Panc1 (cell line): ENCODE results near the gene APLF. TPM values are rescaled to one million over a fixed set of nuclear protein-coding genes. Genes with fewer than 3 reads are reported as not detected.

Source experiments
- ATAC-seq: fragments of 200-7000 bp; cut with Tn5 transposase; 2 replicates; pipeline ENCODE4 v1.9.1; 2020; ENCODE audit warnings: mild to moderate bottlenecking, moderate library complexity
- BruUV-seq: library from RNA; stranded (reverse); fragments of 400-500 nt; replicated peaks from 2 replicates; lab custom pipeline; 2021; lab: Mats Ljungman, UMichigan
- CTCF ChIA-PET: fragments of 300-600 bp; sonication (Branson Sonifier 250); formaldehyde crosslinking; loops from one replicate; lab custom pipeline; 2022; ENCODE audit warnings: antibody characterized with exemption; lab: Charles Lee
- POLR2A ChIA-PET: fragments of 300-600 bp; sonication (Branson Sonifier 250); formaldehyde crosslinking; loops from one replicate; lab custom pipeline; 2022; ENCODE audit warnings: antibody characterized with exemption; lab: Charles Lee
- DNase-seq: peaks from one replicate; pipeline ENCODE4 v3.0.0-alpha.2; 2010; ENCODE audit warnings: low read depth, low spot score
- H3K27ac ChIP-seq: 2 replicates; pipeline ENCODE4 v1.5.1; 2011; ENCODE audit warnings: mild to moderate bottlenecking, low read length, inconsistent platforms
- H3K27me3 ChIP-seq: fragments of 200-500 bp; sonication (Bioruptor generic); 2 replicates; pipeline ENCODE4 v1.6.0; 2014; ENCODE audit warnings: low read length, inconsistent platforms; ENCODE audit not compliant: control insufficient read depth, insufficient read depth
- H3K36me3 ChIP-seq: fragments of 200-500 bp; sonication (Bioruptor generic); 2 replicates; pipeline ENCODE4 v1.5.1; 2014; ENCODE audit warnings: inconsistent platforms, mild to moderate bottlenecking, low read length, moderate library complexity; ENCODE audit not compliant: control insufficient read depth, insufficient read depth
- H3K4me1 ChIP-seq: 2 replicates; pipeline ENCODE4 v1.5.1; 2011; ENCODE audit warnings: inconsistent platforms, mild to moderate bottlenecking, low read length, moderate library complexity; ENCODE audit not compliant: control insufficient read depth, insufficient read depth
- H3K4me3 ChIP-seq, 2 experiments: 2 replicates each; pipeline ENCODE4 v1.5.1; 2011 to 2012; ENCODE audit warnings: low read depth in 2 of 2, low read length in 2 of 2, mild to moderate bottlenecking in 2 of 2, inconsistent platforms in 1 of 2, moderate library complexity in 1 of 2
- H3K9me3 ChIP-seq: fragments of 200-500 bp; sonication (Bioruptor generic); 2 replicates; pipeline ENCODE4 v1.5.1; 2014; ENCODE audit warnings: low read depth, mild to moderate bottlenecking, inconsistent platforms, low read length, moderate library complexity; ENCODE audit not compliant: control insufficient read depth, insufficient read depth
- POLR2AphosphoS5 ChIP-seq: IDR thresholded peaks from 2 replicates; pipeline ENCODE4 v1.6.1; 2012; ENCODE audit warnings: mild to moderate bottlenecking, low read depth, low read length, moderate library complexity
- SIN3A ChIP-seq: IDR thresholded peaks from 2 replicates; pipeline ENCODE4 v1.6.1; 2012; ENCODE audit warnings: low read depth, mild to moderate bottlenecking, low read length, moderate library complexity, borderline replicate concordance; ENCODE audit not compliant: insufficient read depth
- TCF7L2 ChIP-seq: IDR thresholded peaks from 2 replicates; pipeline ENCODE4 v1.6.1; 2011; ENCODE audit warnings: mild to moderate bottlenecking, low read depth, low read length, inconsistent platforms
- in situ Hi-C: cut with HindIII; loops from 2 replicates; pipeline ENCODE4 v1.10.0; 2016; ENCODE audit warnings: low sequenced_read_pairs, low pct_unique_long_range_greater_than_20kb
- intact Hi-C: fragments of 100-400 bp; cut with micrococcal nuclease; formaldehyde crosslinking; loops from one replicate; pipeline ENCODE4 v1.10.0; 2022; ENCODE audit not compliant: unreplicated experiment
- total RNA-seq: library from RNA; stranded (reverse); gene quantifications from one replicate; pipeline ENCODE4 v1.2.1, GENCODE V29; 2021; ENCODE audit not compliant: unreplicated experiment
- TF ChIP-seq, protein P1 (sequence below): fragments of 450-650 bp; IDR thresholded peaks from 2 replicates; pipeline ENCODE4 v1.5.1; 2017; ENCODE audit warnings: mild to moderate bottlenecking
- TF ChIP-seq, protein P2 (sequence below), 2 experiments: IDR thresholded peaks; 2 replicates each; pipeline ENCODE4 v1.6.1; 2011 to 2012; ENCODE audit warnings: low read depth in 2 of 2, control low read depth in 1 of 2, low read length in 1 of 2, mild to moderate bottlenecking in 1 of 2, moderate library complexity in 1 of 2; ENCODE audit not compliant: insufficient read depth in 1 of 2

The APLF gene
- total RNA-seq, 1 experiment from 2014 or later, result 2.6 TPM

DNA sequence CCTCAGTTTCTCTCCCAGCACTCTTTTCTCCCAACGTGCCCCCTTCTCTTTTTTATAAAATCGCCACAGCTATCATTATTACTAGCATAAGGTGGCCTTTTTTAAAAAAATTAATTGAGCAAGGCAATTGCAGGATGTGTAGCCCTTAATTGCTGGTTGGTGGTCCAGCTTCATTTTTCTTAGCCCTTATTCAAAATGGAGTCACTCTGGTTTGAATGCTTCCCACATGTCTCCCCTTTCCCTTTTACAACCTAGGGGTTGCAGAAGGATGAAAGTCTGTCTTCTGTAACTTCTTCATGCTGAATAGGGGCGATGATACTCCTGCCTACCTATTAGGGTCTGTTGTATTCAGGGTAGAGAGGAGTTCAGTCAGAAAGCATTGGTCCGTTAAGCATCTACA lies 139.4 kb downstream of the APLF start:
- Histone ChIP-seq H3K27me3 (no peaks in the 10 kb centered on the region), H3K4me1 (no peaks in the 10 kb centered on the region), H3K9me3 (peaks cover 5% of the 10 kb centered on the region; the same call in 1 of the 2 replicates), H3K27ac (no peak overlapping the region), H3K36me3 (no peaks in the 10 kb centered on the region), H3K4me3 (no peak overlapping the region)
- DNase-seq (no peak), ATAC-seq (no peak)
- BruUV-seq, result no TSS peak
- TF ChIP-seq, protein P1, sequence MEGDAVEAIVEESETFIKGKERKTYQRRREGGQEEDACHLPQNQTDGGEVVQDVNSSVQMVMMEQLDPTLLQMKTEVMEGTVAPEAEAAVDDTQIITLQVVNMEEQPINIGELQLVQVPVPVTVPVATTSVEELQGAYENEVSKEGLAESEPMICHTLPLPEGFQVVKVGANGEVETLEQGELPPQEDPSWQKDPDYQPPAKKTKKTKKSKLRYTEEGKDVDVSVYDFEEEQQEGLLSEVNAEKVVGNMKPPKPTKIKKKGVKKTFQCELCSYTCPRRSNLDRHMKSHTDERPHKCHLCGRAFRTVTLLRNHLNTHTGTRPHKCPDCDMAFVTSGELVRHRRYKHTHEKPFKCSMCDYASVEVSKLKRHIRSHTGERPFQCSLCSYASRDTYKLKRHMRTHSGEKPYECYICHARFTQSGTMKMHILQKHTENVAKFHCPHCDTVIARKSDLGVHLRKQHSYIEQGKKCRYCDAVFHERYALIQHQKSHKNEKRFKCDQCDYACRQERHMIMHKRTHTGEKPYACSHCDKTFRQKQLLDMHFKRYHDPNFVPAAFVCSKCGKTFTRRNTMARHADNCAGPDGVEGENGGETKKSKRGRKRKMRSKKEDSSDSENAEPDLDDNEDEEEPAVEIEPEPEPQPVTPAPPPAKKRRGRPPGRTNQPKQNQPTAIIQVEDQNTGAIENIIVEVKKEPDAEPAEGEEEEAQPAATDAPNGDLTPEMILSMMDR, result no peak
- TF ChIP-seq TCF7L2, result no peak
- in situ Hi-C loops (no loop called here), intact Hi-C loops (no loop called here)
- ChIA-PET POLR2A (no interaction called here), CTCF (no interaction called here)

DNA sequence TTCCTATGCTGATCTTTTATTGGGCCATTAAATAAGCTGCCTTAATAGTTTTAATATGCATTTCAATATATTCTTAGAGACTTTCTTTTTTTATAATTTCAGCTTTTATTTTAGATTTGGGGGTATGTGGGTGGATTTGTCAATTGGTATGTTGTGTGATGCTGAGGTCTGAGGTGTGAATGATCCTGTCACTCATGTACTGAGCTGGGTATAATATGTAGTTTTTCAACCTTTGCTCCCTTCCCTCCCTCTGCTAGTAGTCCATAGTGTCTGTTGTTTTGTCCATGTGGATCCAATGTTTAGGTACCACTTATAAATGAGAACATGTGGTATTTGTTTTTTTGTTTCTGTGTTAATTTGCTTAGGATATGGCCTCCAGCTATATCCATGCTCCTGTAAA lies 140.5 kb downstream of the APLF start:
- no peak overlapping the region for H3K4me3 ChIP-seq
- ChIA-PET CTCF (no interaction called here), POLR2A (no interaction called here)
- DNase-seq, result no peak
- no peaks in the 10 kb centered on the region for H3K27me3 ChIP-seq
- H3K27ac ChIP-seq, result no peak overlapping the region
- no TSS peak for BruUV-seq
- no peaks in the 10 kb centered on the region for H3K4me1 ChIP-seq
- TF ChIP-seq TCF7L2 (no peak), POLR2AphosphoS5 (no peak), SIN3A (no peak)
- TF ChIP-seq, protein P2, sequence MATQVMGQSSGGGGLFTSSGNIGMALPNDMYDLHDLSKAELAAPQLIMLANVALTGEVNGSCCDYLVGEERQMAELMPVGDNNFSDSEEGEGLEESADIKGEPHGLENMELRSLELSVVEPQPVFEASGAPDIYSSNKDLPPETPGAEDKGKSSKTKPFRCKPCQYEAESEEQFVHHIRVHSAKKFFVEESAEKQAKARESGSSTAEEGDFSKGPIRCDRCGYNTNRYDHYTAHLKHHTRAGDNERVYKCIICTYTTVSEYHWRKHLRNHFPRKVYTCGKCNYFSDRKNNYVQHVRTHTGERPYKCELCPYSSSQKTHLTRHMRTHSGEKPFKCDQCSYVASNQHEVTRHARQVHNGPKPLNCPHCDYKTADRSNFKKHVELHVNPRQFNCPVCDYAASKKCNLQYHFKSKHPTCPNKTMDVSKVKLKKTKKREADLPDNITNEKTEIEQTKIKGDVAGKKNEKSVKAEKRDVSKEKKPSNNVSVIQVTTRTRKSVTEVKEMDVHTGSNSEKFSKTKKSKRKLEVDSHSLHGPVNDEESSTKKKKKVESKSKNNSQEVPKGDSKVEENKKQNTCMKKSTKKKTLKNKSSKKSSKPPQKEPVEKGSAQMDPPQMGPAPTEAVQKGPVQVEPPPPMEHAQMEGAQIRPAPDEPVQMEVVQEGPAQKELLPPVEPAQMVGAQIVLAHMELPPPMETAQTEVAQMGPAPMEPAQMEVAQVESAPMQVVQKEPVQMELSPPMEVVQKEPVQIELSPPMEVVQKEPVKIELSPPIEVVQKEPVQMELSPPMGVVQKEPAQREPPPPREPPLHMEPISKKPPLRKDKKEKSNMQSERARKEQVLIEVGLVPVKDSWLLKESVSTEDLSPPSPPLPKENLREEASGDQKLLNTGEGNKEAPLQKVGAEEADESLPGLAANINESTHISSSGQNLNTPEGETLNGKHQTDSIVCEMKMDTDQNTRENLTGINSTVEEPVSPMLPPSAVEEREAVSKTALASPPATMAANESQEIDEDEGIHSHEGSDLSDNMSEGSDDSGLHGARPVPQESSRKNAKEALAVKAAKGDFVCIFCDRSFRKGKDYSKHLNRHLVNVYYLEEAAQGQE (IDR thresholded peaks at IDR 0.05; ENCODE audit: insufficient read depth in 1 of 2, low read depth in 2 of 2, low read length in 1 of 2), result no peak
- TF ChIP-seq, protein P1, result no peak
- H3K36me3 ChIP-seq, result no peaks in the 10 kb centered on the region
- in situ Hi-C loops (no loop called here), intact Hi-C loops (no loop called here)
- ATAC-seq, result no peak
- H3K9me3 ChIP-seq, result no peaks in the 10 kb centered on the region
